OCI-LY3 (cell line): Measurements from ENCODE around the gene EBP.

Experiments
- EZH2phosphoT487 ChIP-seq: fragments of 200-600 bp; shearing (Covaris generic); IDR thresholded peaks from 2 replicates; pipeline ENCODE4 v1.6.1; 2018; ENCODE audit warnings: antibody characterized with exemption, mixed run types, low read depth
- TF ChIP-seq, protein P1 (sequence below): fragments of 200-600, 300-600 bp; sonication (generic); IDR thresholded peaks from 2 replicates; pipeline ENCODE4 v1.5.1; 2014; ENCODE audit warnings: antibody characterized with exemption, low read length, low read depth

DNA sequence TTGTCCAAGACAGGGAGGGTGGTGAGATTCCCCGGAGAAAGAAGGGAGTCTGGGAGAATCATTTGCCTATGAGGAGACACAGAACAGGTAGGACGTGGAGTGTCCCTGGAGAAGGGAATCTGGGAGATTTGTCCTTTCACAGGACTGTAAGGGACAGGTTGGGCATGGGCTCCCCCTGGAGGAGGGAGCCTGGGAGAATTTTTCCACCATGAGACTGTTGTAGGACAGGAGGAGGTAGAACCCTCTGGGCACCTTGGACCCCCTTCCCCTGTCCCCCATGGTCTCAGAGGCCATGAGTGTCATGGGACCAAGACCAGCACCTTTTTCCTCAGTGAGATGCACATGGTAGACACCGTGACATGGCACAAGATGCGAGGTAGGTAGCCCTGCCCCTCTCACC lies 10.0 kb upstream of the EBP start:
- TF ChIP-seq, protein P1, sequence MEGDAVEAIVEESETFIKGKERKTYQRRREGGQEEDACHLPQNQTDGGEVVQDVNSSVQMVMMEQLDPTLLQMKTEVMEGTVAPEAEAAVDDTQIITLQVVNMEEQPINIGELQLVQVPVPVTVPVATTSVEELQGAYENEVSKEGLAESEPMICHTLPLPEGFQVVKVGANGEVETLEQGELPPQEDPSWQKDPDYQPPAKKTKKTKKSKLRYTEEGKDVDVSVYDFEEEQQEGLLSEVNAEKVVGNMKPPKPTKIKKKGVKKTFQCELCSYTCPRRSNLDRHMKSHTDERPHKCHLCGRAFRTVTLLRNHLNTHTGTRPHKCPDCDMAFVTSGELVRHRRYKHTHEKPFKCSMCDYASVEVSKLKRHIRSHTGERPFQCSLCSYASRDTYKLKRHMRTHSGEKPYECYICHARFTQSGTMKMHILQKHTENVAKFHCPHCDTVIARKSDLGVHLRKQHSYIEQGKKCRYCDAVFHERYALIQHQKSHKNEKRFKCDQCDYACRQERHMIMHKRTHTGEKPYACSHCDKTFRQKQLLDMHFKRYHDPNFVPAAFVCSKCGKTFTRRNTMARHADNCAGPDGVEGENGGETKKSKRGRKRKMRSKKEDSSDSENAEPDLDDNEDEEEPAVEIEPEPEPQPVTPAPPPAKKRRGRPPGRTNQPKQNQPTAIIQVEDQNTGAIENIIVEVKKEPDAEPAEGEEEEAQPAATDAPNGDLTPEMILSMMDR: peak; percentile 29
- TF ChIP-seq EZH2phosphoT487: no peak
